T-helper 2 cell treated with Interferon-gamma antibody and Interleukin-4, amounts not matched to agents 5 μg/mL and 100 μg/mL, for 36 hours (primary cell): ENCODE measurements around the gene CRACR2B.

Experiments
- DNase-seq: peaks from one replicate; pipeline ENCODE4 v3.0.0; 2021; ENCODE audit warnings: low spot score
- H3K27ac Mint-ChIP-seq: one replicate; pipeline ENCODE4 v1.8.0; 2021; ENCODE audit warnings: mild to moderate bottlenecking, mixed read lengths
- H3K27me3 Mint-ChIP-seq: one replicate; pipeline ENCODE4 v1.8.0; 2021; ENCODE audit warnings: low read depth, mixed read lengths
- H3K36me3 Mint-ChIP-seq: one replicate; pipeline ENCODE4 v1.8.0; 2021; ENCODE audit warnings: low read depth, mixed read lengths
- H3K4me1 Mint-ChIP-seq: one replicate; pipeline ENCODE4 v1.8.0; 2021; ENCODE audit warnings: low read depth, mixed read lengths
- H3K4me3 Mint-ChIP-seq: one replicate; pipeline ENCODE4 v1.8.0; 2022; ENCODE audit warnings: mild to moderate bottlenecking, moderate library complexity, mixed read lengths
- H3K9me3 Mint-ChIP-seq: one replicate; pipeline ENCODE4 v1.8.0; 2021; ENCODE audit warnings: mixed read lengths

The CRACR2B gene

GRCh38 chr11:791658-792534, 35.8 kb upstream of the CRACR2B start:
- H3K4me1 Mint-ChIP-seq = peaks cover 7% of the 10 kb centered on the region
- no peaks in the 10 kb centered on the region for H3K27me3 Mint-ChIP-seq
- peaks cover 6% of the 10 kb centered on the region for H3K36me3 Mint-ChIP-seq
- no peaks in the 10 kb centered on the region for H3K9me3 Mint-ChIP-seq
- H3K4me3 Mint-ChIP-seq = no peak overlapping the region
- no peak overlapping the region for H3K27ac Mint-ChIP-seq
- no peak for DNase-seq

- Mint-ChIP-seq H3K36me3 (peaks cover 6% of the 10 kb centered on the region), H3K4me3 (no peak overlapping the region), H3K27ac (no peak overlapping the region), H3K27me3 (no peaks in the 10 kb centered on the region), H3K4me1 (peaks cover 12% of the 10 kb centered on the region), H3K9me3 (no peaks in the 10 kb centered on the region)
- no peak for DNase-seq
Measured at GRCh38 chr11:792535-792821, 35.2 kb upstream of the CRACR2B start.

GRCh38 chr11:792873-793272, 34.8 kb upstream of the CRACR2B start:
- Mint-ChIP-seq H3K27me3 (no peaks in the 10 kb centered on the region), H3K9me3 (no peaks in the 10 kb centered on the region), H3K27ac (no peak overlapping the region), H3K4me1 (peaks cover 12% of the 10 kb centered on the region), H3K4me3 (no peak overlapping the region), H3K36me3 (peaks cover 6% of the 10 kb centered on the region)
- no peak for DNase-seq

GRCh38 chr11:793556-793955, 34.2 kb upstream of the CRACR2B start:
- peaks cover 12% of the 10 kb centered on the region for H3K4me1 Mint-ChIP-seq

GRCh38 chr11:794013-794765, 33.5 kb upstream of the CRACR2B start:
- peaks cover 6% of the 10 kb centered on the region for H3K36me3 Mint-ChIP-seq
- no peak for DNase-seq
- no peaks in the 10 kb centered on the region for H3K27me3 Mint-ChIP-seq
- no peaks in the 10 kb centered on the region for H3K9me3 Mint-ChIP-seq
- no peak overlapping the region for H3K27ac Mint-ChIP-seq
- peak overlapping the region; percentile 45 for H3K4me3 Mint-ChIP-seq
- H3K4me1 Mint-ChIP-seq = peaks cover 12% of the 10 kb centered on the region

More at GRCh38 chr11:793556-793955, 34.2 kb upstream of the CRACR2B start:
- peak overlapping the region; percentile 42 for H3K4me3 Mint-ChIP-seq
- peaks cover 6% of the 10 kb centered on the region for H3K36me3 Mint-ChIP-seq
- no peaks in the 10 kb centered on the region for H3K27me3 Mint-ChIP-seq
- DNase-seq = no peak
- H3K27ac Mint-ChIP-seq = no peak overlapping the region
- no peaks in the 10 kb centered on the region for H3K9me3 Mint-ChIP-seq

- Mint-ChIP-seq H3K9me3 (no peaks in the 10 kb centered on the region), H3K27ac (no peak overlapping the region), H3K4me1 (peaks cover 12% of the 10 kb centered on the region), H3K27me3 (no peaks in the 10 kb centered on the region), H3K36me3 (peaks cover 6% of the 10 kb centered on the region), H3K4me3 (peak overlapping the region; percentile 56)
- DNase-seq = no peak
Measured at GRCh38 chr11:794766-795633, 32.7 kb upstream of the CRACR2B start.

DNA sequence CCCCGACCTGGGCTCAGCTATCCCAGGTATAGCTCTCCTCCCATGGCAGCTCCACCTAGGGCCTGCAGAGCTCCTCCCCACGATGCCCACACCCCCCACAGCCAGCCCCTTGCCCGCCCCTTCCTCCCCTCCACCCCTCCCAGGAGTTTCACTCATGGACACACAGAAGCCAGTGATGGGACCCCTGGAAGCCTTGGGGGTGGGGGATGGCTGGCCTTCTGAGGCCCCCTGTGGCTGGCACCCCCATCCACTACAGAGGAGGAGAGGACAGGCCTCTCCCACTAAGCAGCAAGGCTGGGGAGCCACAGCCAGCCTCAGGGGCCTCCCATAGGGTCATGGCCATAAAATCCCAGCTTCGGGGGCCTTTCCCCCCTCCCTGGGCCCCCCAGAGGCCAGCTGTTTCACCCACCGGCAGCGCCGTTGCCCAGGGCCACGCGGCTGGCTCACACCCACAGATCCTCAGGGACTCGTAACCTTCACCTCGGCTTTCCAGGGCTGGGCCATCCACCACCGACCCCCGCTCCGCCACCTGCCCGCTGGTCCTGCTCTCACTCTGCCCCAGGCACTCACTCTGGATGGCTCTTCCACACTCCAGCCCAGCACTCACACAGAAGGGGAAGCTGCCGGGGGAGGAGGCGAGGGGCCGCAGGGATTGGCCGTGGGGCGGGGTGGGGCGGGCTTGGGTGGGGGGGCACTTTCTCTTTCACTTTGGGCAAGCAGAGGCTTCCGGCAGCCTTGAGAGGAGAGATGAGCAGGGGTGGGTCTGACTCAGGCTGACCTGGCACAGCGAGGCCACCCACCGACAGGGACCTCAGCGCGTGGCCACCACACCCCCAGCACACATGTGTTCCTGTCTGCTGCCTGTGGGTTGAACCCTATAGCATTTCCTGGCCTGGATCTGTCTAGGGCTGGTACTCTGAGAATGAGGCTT, 31.8 kb upstream of the CRACR2B start:
- peaks cover 6% of the 10 kb centered on the region for H3K36me3 Mint-ChIP-seq
- H3K4me3 Mint-ChIP-seq = peak overlapping the region; percentile 88
- peaks cover 9% of the 10 kb centered on the region for H3K4me1 Mint-ChIP-seq
- DNase-seq = peak; percentile 87
- no peaks in the 10 kb centered on the region for H3K27me3 Mint-ChIP-seq
- H3K27ac Mint-ChIP-seq = peak overlapping the region; percentile 91
- H3K9me3 Mint-ChIP-seq = no peaks in the 10 kb centered on the region

GRCh38 chr11:796565-797295, 31.0 kb upstream of the CRACR2B start:
- H3K4me1 Mint-ChIP-seq = peaks cover 9% of the 10 kb centered on the region
- DNase-seq = no peak
- no peaks in the 10 kb centered on the region for H3K27me3 Mint-ChIP-seq
- peaks cover 4% of the 10 kb centered on the region for H3K36me3 Mint-ChIP-seq
- peak overlapping the region; percentile 91 for H3K27ac Mint-ChIP-seq
- H3K9me3 Mint-ChIP-seq = no peaks in the 10 kb centered on the region
- peak overlapping the region; percentile 88 for H3K4me3 Mint-ChIP-seq

GRCh38 chr11:797296-798092, 30.2 kb upstream of the CRACR2B start:
- peak overlapping the region; percentile 88 for H3K4me3 Mint-ChIP-seq
- H3K9me3 Mint-ChIP-seq = no peaks in the 10 kb centered on the region
- H3K27ac Mint-ChIP-seq = peak overlapping the region; percentile 91
- peak; percentile 70 for DNase-seq
- peaks cover 4% of the 10 kb centered on the region for H3K36me3 Mint-ChIP-seq
- H3K27me3 Mint-ChIP-seq = no peaks in the 10 kb centered on the region
- H3K4me1 Mint-ChIP-seq = peaks cover 9% of the 10 kb centered on the region

- Mint-ChIP-seq H3K36me3 (peaks cover 4% of the 10 kb centered on the region), H3K27ac (peak within 1 kb of the TSS; percentile 91), H3K9me3 (no peaks in the 10 kb centered on the region), H3K4me3 (peak within 1 kb of the TSS; percentile 88), H3K27me3 (no peaks in the 10 kb centered on the region), H3K4me1 (peaks cover 9% of the 10 kb centered on the region)
- DNase-seq = peak; percentile 86
Measured at GRCh38 chr11:798093-798713, 29.5 kb upstream of the CRACR2B start, which contains the start of gene SLC25A22. SLC25A22 (minus strand) TSS chr11:798281; CDS start chr11:795006, 3,275 bp downstream.

DNA sequence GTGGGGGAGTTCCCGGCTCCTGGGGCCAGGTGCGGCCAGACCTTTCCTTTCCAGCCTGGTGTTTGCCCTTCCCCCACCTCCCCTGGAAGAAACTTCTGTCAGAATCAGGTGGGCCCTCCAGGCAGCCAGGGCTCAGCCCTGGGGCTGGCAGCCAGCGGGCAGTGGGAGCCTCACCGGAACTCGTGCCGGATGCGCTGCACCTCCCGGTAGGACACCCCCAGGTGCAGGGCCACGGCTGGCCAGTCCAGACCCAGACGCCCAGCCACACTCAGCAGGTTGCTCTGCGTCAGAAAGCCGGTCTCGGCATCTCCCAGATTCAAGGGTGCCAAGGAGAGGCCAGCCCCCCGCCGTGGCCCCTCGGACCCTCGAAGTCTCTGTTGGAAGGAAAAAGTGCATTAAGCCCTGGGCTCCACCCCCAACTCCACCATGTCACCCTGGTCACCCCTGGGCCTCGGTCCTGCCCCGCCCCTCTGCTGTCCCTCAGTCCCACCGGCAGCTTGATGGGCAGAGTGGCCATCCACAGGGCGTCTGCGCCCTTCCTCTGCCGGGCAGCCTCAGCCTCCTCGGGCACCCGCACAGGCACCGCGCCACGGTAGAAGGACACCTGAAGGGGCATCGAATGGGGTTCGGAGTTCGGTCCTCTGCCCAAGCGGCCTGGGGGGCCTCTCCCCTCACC, 27.9 kb upstream of the CRACR2B start:
- Mint-ChIP-seq H3K4me1 (peaks cover 12% of the 10 kb centered on the region), H3K9me3 (no peaks in the 10 kb centered on the region), H3K27ac (no peak overlapping the region), H3K27me3 (no peaks in the 10 kb centered on the region), H3K4me3 (no peak overlapping the region), H3K36me3 (peaks cover 4% of the 10 kb centered on the region)
- DNase-seq = no peak
